WTC11 (cell line): Measurements from ENCODE around the gene MBD3. TPM values are rescaled to one million over a fixed set of nuclear protein-coding genes. Genes with fewer than 3 reads are reported as not detected.

ENCODE experiments used
- ATAC-seq: fragments of 200-7000 bp; cut with Tn5 transposase; 2 replicates; pipeline ENCODE4 v1.10.0; 2021; ENCODE audit warnings: mild to moderate bottlenecking, moderate library complexity
- CTCF ChIA-PET: fragments of 300-600 bp; sonication (Branson Sonifier 250); formaldehyde crosslinking; loops from one replicate; lab custom pipeline; 2021; ENCODE audit warnings: antibody characterized with exemption; lab: Charles Lee
- POLR2A ChIA-PET: fragments of 350-600 bp; sonication (Branson Sonifier 250); formaldehyde crosslinking; loops from one replicate; lab custom pipeline; 2021; ENCODE audit warnings: antibody characterized with exemption; lab: Charles Lee
- DNase-seq: peaks from one replicate; pipeline ENCODE4 v3.0.0; 2021; ENCODE audit warnings: low spot score
- H3K27ac Mint-ChIP-seq: 2 replicates; pipeline ENCODE4 v1.8.0; 2021; ENCODE audit warnings: mixed read lengths
- H3K27me3 Mint-ChIP-seq: 2 replicates; pipeline ENCODE4 v1.8.0; 2021; ENCODE audit warnings: low read depth, mild to moderate bottlenecking, moderate library complexity, mixed read lengths
- H3K36me3 Mint-ChIP-seq: 2 replicates; pipeline ENCODE4 v1.8.0; 2021; ENCODE audit warnings: mixed read lengths
- H3K4me1 Mint-ChIP-seq: 2 replicates; pipeline ENCODE4 v1.8.0; 2022; ENCODE audit warnings: mixed read lengths
- H3K4me3 Mint-ChIP-seq: 2 replicates; pipeline ENCODE4 v1.8.0; 2021; ENCODE audit warnings: mild to moderate bottlenecking, moderate library complexity, mixed read lengths
- H3K9me3 Mint-ChIP-seq: 2 replicates; pipeline ENCODE4 v1.8.0; 2021; ENCODE audit warnings: mixed read lengths
- ARID4B ChIP-seq: sonication (generic); formaldehyde crosslinking; IDR thresholded peaks from 2 replicates; pipeline ENCODE4 v1.8.0; 2023; ENCODE audit warnings: missing genetic modification reagents, mild to moderate bottlenecking, borderline replicate concordance
- CBFB ChIP-seq: sonication (generic); formaldehyde crosslinking; IDR thresholded peaks from 2 replicates; pipeline ENCODE4 v1.8.1; 2022; ENCODE audit warnings: mild to moderate bottlenecking, low read depth, missing genetic modification reagents
- FOXJ3 ChIP-seq: sonication (generic); formaldehyde crosslinking; IDR thresholded peaks from 2 replicates; pipeline ENCODE4 v1.9.0; 2021; ENCODE audit warnings: missing genetic modification reagents, mild to moderate bottlenecking, borderline replicate concordance
- IRF1 ChIP-seq: sonication (generic); formaldehyde crosslinking; IDR thresholded peaks from 2 replicates; pipeline ENCODE4 v1.8.0; 2023; ENCODE audit warnings: missing genetic modification reagents
- MYBL2 ChIP-seq: sonication (generic); formaldehyde crosslinking; IDR thresholded peaks from 2 replicates; pipeline ENCODE4 v1.8.1; 2023; ENCODE audit warnings: mild to moderate bottlenecking, moderate library complexity, missing genetic modification reagents
- NFATC4 ChIP-seq: fragments of 250-450 bp; sonication (Bioruptor Pico); IDR thresholded peaks from 2 replicates; pipeline ENCODE4 v1.9.0; 2021; ENCODE audit warnings: mild to moderate bottlenecking
- SMAD3 ChIP-seq: sonication (generic); formaldehyde crosslinking; IDR thresholded peaks from 2 replicates; pipeline ENCODE4 v1.8.0; 2022; ENCODE audit warnings: missing genetic modification reagents, mild to moderate bottlenecking, borderline replicate concordance
- SOX15 ChIP-seq: fragments of 250-450 bp; sonication (Bioruptor Pico); IDR thresholded peaks from 2 replicates; pipeline ENCODE4 v1.9.0; 2021; ENCODE audit warnings: mild to moderate bottlenecking
- ZNF219 ChIP-seq: sonication (generic); formaldehyde crosslinking; IDR thresholded peaks from 2 replicates; pipeline ENCODE4 v1.8.0; 2023; ENCODE audit warnings: missing genetic modification reagents, mild to moderate bottlenecking, borderline replicate concordance
- ZNF232 ChIP-seq: sonication (generic); formaldehyde crosslinking; IDR thresholded peaks from 2 replicates; pipeline ENCODE4 v1.8.0; 2022; ENCODE audit warnings: mild to moderate bottlenecking, missing genetic modification reagents
- ZNF281 ChIP-seq: sonication (generic); formaldehyde crosslinking; IDR thresholded peaks from 2 replicates; pipeline ENCODE4 v1.8.0; 2023; ENCODE audit warnings: mild to moderate bottlenecking, missing genetic modification reagents
- ZNF671 ChIP-seq: fragments of 250-450 bp; sonication (Bioruptor Pico); IDR thresholded peaks from 2 replicates; pipeline ENCODE4 v1.8.0; 2021; ENCODE audit warnings: mild to moderate bottlenecking
- total RNA-seq: library from RNA; stranded (reverse); gene quantifications from 3 replicates; pipeline ENCODE4 v1.2.3, GENCODE V29; 2021
- TF ChIP-seq, protein P1 (sequence below): sonication (generic); formaldehyde crosslinking; conservative IDR thresholded peaks from 2 replicates; pipeline ENCODE4 v1.8.1; 2022; ENCODE audit warnings: mild to moderate bottlenecking, missing genetic modification reagents
- TF ChIP-seq, protein P2 (sequence below): sonication (generic); formaldehyde crosslinking; IDR thresholded peaks from 2 replicates; pipeline ENCODE4 v1.8.1; 2022; ENCODE audit warnings: low read depth, mild to moderate bottlenecking, moderate library complexity, missing genetic modification reagents, borderline replicate concordance
- TF ChIP-seq, protein P3 (sequence below): fragments of 250-450 bp; sonication (Bioruptor Pico); IDR thresholded peaks from 2 replicates; pipeline ENCODE4 v2.1.2; 2022; ENCODE audit warnings: mild to moderate bottlenecking, moderate library complexity
- TF ChIP-seq, protein P4 (sequence below): fragments of 250-450 bp; sonication (Bioruptor Pico); IDR thresholded peaks from 2 replicates; pipeline ENCODE4 v1.8.0; 2021; ENCODE audit warnings: mild to moderate bottlenecking
- TF ChIP-seq, protein P5 (sequence below): sonication (generic); formaldehyde crosslinking; IDR thresholded peaks from 2 replicates; pipeline ENCODE4 v1.8.1; 2023; ENCODE audit warnings: mild to moderate bottlenecking, missing genetic modification reagents, borderline replicate concordance

MBD3 gene
- total RNA-seq, 1 experiment from 2014 or later: 90.2 TPM

DNA sequence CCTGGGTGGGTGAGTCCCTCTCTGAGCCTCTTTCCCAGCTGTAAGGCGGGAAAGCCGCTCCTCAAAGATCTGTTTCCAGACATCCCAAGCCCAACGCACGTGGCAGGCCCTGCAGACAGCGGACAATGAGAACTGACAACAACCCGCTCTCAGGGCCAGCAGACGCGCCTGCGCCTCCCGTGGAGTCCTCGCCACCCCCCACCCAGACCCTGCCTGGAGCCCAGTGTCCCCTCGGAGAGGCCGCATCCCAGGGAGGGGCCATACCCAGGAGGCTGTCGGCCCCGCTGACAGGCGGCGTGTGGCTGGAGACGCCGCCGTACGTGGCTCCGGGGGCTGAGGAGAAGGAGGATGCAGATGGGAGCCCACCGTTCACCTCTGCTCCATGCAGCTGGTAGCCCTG is 28.9 kb upstream of the MBD3 start (continued):
- TF ChIP-seq ZNF281 (CRISPR knock-in tag) (no peak), CBFB (CRISPR knock-in tag) (no peak), NFATC4 (CRISPR knock-in tag) (no peak), IRF1 (no peak), SOX15 (CRISPR knock-in tag) (no peak)
- TF ChIP-seq, protein P1, sequence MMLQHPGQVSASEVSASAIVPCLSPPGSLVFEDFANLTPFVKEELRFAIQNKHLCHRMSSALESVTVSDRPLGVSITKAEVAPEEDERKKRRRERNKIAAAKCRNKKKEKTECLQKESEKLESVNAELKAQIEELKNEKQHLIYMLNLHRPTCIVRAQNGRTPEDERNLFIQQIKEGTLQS (CRISPR knock-in tag): no peak
- TF ChIP-seq, protein P2, sequence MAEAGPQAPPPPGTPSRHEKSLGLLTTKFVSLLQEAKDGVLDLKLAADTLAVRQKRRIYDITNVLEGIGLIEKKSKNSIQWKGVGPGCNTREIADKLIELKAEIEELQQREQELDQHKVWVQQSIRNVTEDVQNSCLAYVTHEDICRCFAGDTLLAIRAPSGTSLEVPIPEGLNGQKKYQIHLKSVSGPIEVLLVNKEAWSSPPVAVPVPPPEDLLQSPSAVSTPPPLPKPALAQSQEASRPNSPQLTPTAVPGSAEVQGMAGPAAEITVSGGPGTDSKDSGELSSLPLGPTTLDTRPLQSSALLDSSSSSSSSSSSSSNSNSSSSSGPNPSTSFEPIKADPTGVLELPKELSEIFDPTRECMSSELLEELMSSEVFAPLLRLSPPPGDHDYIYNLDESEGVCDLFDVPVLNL: no peak

DNA sequence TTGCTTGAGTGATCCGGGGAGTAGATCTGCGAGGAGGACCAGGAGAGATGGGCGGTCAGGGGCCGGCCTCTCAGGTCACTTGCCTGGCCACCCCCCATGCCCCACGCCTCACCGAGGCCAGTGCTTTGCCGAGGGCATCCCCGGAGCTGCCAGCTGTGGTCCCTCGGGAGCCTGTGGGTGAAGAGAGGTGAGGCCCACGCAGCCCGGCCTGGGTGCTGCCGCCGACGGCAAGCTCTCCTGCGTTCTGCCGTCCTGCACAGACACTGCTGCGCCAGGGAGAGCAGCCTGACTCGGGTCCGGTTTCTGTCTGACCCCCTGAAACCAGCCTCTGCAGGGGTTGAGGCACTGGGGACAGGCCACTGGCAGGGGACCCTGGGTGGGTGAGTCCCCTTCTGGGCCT is 28.4 kb upstream of the MBD3 start:
- POLR2A ChIA-PET: no interaction called here
- Mint-ChIP-seq H3K27me3 (no peaks in the 10 kb centered on the region), H3K9me3 (no peaks in the 10 kb centered on the region), H3K4me3 (no peak overlapping the region), H3K4me1 (peaks cover 5% of the 10 kb centered on the region), H3K27ac (no peak overlapping the region), H3K36me3 (peaks cover 42% of the 10 kb centered on the region)
- DNase-seq (no peak), ATAC-seq (no peak)
- CTCF ChIA-PET: interaction anchor here (0.9 kb wide), 1 partner anchor 205 kb away, joined by 4 read pairs; no protein-coding TSS in a partner anchor
- TF ChIP-seq, protein P3, sequence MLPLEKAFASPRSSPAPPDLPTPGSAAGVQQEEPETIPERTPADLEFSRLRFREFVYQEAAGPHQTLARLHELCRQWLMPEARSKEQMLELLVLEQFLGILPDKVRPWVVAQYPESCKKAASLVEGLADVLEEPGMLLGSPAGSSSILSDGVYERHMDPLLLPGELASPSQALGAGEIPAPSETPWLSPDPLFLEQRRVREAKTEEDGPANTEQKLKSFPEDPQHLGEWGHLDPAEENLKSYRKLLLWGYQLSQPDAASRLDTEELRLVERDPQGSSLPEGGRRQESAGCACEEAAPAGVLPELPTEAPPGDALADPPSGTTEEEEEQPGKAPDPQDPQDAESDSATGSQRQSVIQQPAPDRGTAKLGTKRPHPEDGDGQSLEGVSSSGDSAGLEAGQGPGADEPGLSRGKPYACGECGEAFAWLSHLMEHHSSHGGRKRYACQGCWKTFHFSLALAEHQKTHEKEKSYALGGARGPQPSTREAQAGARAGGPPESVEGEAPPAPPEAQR (CRISPR knock-in tag): no peak

- H3K36me3 Mint-ChIP-seq: peaks cover 44% of the 10 kb centered on the region
- H3K4me3 Mint-ChIP-seq: no peak overlapping the region
- no peak for DNase-seq
- TF ChIP-seq, protein P4, sequence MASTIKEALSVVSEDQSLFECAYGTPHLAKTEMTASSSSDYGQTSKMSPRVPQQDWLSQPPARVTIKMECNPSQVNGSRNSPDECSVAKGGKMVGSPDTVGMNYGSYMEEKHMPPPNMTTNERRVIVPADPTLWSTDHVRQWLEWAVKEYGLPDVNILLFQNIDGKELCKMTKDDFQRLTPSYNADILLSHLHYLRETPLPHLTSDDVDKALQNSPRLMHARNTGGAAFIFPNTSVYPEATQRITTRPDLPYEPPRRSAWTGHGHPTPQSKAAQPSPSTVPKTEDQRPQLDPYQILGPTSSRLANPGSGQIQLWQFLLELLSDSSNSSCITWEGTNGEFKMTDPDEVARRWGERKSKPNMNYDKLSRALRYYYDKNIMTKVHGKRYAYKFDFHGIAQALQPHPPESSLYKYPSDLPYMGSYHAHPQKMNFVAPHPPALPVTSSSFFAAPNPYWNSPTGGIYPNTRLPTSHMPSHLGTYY: no peak
- TF ChIP-seq ZNF671 (CRISPR knock-in tag) (no peak), ZNF219 (CRISPR knock-in tag) (no peak), ZNF232 (CRISPR knock-in tag) (no peak), SMAD3 (CRISPR knock-in tag) (no peak), FOXJ3 (CRISPR knock-in tag) (no peak), MYBL2 (CRISPR knock-in tag) (no peak), ARID4B (no peak), NFATC4 (CRISPR knock-in tag) (no peak)
- TF ChIP-seq, protein P5, sequence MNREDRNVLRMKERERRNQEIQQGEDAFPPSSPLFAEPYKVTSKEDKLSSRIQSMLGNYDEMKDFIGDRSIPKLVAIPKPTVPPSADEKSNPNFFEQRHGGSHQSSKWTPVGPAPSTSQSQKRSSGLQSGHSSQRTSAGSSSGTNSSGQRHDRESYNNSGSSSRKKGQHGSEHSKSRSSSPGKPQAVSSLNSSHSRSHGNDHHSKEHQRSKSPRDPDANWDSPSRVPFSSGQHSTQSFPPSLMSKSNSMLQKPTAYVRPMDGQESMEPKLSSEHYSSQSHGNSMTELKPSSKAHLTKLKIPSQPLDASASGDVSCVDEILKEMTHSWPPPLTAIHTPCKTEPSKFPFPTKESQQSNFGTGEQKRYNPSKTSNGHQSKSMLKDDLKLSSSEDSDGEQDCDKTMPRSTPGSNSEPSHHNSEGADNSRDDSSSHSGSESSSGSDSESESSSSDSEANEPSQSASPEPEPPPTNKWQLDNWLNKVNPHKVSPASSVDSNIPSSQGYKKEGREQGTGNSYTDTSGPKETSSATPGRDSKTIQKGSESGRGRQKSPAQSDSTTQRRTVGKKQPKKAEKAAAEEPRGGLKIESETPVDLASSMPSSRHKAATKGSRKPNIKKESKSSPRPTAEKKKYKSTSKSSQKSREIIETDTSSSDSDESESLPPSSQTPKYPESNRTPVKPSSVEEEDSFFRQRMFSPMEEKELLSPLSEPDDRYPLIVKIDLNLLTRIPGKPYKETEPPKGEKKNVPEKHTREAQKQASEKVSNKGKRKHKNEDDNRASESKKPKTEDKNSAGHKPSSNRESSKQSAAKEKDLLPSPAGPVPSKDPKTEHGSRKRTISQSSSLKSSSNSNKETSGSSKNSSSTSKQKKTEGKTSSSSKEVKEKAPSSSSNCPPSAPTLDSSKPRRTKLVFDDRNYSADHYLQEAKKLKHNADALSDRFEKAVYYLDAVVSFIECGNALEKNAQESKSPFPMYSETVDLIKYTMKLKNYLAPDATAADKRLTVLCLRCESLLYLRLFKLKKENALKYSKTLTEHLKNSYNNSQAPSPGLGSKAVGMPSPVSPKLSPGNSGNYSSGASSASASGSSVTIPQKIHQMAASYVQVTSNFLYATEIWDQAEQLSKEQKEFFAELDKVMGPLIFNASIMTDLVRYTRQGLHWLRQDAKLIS: no peak
Measured at GRCh38 chr19:1620502-1620901, 27.8 kb upstream of the MBD3 start.

More at GRCh38 chr19:1620502-1620901, 27.8 kb upstream of the MBD3 start:
- no peak overlapping the region for H3K27ac Mint-ChIP-seq
- H3K27me3 Mint-ChIP-seq: no peaks in the 10 kb centered on the region
- CTCF ChIA-PET: interaction anchor here (0.9 kb wide), 1 partner anchor 206 kb away, joined by 4 read pairs; no protein-coding TSS in a partner anchor
- ATAC-seq: no peak
- H3K9me3 Mint-ChIP-seq: no peaks in the 10 kb centered on the region
- peaks cover 5% of the 10 kb centered on the region for H3K4me1 Mint-ChIP-seq
- POLR2A ChIA-PET: no interaction called here
